ENCODE measurements around the gene GAS7. TPM values are rescaled to one million over a fixed set of nuclear protein-coding genes. Genes with fewer than 3 reads are reported as not detected.

Gene GAS7
- total RNA-seq, 1 donor from 2014 or later: 19.5 TPM

- no peaks in the 10 kb centered on the region for H3K9me3 Mint-ChIP-seq
- TF ChIP-seq, protein P1, sequence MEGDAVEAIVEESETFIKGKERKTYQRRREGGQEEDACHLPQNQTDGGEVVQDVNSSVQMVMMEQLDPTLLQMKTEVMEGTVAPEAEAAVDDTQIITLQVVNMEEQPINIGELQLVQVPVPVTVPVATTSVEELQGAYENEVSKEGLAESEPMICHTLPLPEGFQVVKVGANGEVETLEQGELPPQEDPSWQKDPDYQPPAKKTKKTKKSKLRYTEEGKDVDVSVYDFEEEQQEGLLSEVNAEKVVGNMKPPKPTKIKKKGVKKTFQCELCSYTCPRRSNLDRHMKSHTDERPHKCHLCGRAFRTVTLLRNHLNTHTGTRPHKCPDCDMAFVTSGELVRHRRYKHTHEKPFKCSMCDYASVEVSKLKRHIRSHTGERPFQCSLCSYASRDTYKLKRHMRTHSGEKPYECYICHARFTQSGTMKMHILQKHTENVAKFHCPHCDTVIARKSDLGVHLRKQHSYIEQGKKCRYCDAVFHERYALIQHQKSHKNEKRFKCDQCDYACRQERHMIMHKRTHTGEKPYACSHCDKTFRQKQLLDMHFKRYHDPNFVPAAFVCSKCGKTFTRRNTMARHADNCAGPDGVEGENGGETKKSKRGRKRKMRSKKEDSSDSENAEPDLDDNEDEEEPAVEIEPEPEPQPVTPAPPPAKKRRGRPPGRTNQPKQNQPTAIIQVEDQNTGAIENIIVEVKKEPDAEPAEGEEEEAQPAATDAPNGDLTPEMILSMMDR (conservative IDR thresholded peaks at IDR 0.05): no peak
- H3K27me3 Mint-ChIP-seq: peaks cover 16% of the 10 kb centered on the region
- DNase-seq (ENCODE audit: extremely low spot score, unreplicated experiment): no peak
- no peak overlapping the region for H3K27ac Mint-ChIP-seq
- peak overlapping the region; percentile 13 for H3K4me3 Mint-ChIP-seq
- H3K36me3 Mint-ChIP-seq: no peaks in the 10 kb centered on the region
- H3K4me1 Mint-ChIP-seq (ENCODE audit: unreplicated experiment): peaks cover 33% of the 10 kb centered on the region
These were observed 72.2 kb downstream of the GAS7 start for GRCh38 chr17:10126276-10126615.

GRCh38 chr17:10125531-10126275, 72.7 kb downstream of the GAS7 start:
- no peak overlapping the region for H3K27ac Mint-ChIP-seq
- H3K4me3 Mint-ChIP-seq: peak overlapping the region; percentile 13
- H3K9me3 Mint-ChIP-seq: no peaks in the 10 kb centered on the region
- TF ChIP-seq, protein P1 (conservative IDR thresholded peaks at IDR 0.05): no peak
- no peak for DNase-seq (ENCODE audit: extremely low spot score, unreplicated experiment)
- H3K36me3 Mint-ChIP-seq: no peaks in the 10 kb centered on the region
- peaks cover 33% of the 10 kb centered on the region for H3K4me1 Mint-ChIP-seq (ENCODE audit: unreplicated experiment)
- peaks cover 16% of the 10 kb centered on the region for H3K27me3 Mint-ChIP-seq

- H3K4me3 Mint-ChIP-seq: no peak overlapping the region
- TF ChIP-seq, protein P1 (conservative IDR thresholded peaks at IDR 0.05): no peak
- H3K36me3 Mint-ChIP-seq: no peaks in the 10 kb centered on the region
- peaks cover 28% of the 10 kb centered on the region for H3K27me3 Mint-ChIP-seq
- peaks cover 40% of the 10 kb centered on the region for H3K4me1 Mint-ChIP-seq (ENCODE audit: unreplicated experiment)
- DNase-seq (ENCODE audit: extremely low spot score, unreplicated experiment): no peak
- H3K9me3 Mint-ChIP-seq: no peaks in the 10 kb centered on the region
- no peak overlapping the region for H3K27ac Mint-ChIP-seq
These were observed 75.3 kb downstream of the GAS7 start for GRCh38 chr17:10123093-10123492.

DNA sequence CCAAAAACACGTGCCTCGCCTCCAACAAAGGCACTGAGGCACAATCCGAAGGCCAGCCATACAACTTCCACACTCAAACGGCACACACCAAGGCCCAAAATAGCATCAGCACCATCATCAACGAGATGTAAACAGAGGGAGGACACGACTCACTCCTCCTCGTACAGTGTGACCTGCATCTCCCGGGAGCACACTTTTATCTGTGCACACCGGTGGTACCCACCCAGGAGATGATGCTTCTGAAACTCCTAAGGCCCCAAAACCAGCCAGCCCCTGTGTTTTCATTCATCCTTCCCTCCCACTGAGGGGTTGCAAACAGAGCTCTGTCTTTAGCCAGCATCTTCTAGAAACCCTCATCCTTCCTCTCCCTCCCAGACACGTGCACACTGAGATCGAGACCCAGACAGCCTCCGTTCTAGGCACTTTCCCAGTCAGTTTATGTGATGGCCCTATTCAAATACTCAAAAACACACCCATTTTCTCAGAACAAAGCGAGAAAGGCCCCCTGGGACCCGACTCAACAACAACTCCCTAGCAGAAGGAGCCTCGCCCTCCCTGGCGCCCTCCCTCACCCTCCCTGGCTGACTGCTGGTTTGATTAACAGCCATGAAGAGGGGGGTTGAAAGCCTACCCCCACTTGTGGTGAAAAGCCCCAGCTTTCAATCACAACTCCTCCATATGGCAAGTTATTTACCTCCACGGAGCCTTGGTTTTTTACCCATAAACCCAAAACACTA, 76.3 kb downstream of the GAS7 start:
- Mint-ChIP-seq H3K4me1 (ENCODE audit: unreplicated experiment) (peaks cover 33% of the 10 kb centered on the region), H3K36me3 (no peaks in the 10 kb centered on the region), H3K4me3 (no peak overlapping the region), H3K27me3 (peaks cover 30% of the 10 kb centered on the region), H3K27ac (no peak overlapping the region), H3K9me3 (no peaks in the 10 kb centered on the region)
- DNase-seq (ENCODE audit: extremely low spot score, unreplicated experiment): no peak
- TF ChIP-seq, protein P1 (conservative IDR thresholded peaks at IDR 0.05): no peak

- H3K4me1 Mint-ChIP-seq (ENCODE audit: unreplicated experiment): peaks cover 24% of the 10 kb centered on the region
- no peak for DNase-seq (ENCODE audit: extremely low spot score, unreplicated experiment)
- H3K36me3 Mint-ChIP-seq: no peaks in the 10 kb centered on the region
These were observed 77.7 kb downstream of the GAS7 start for GRCh38 chr17:10120749-10121148.

More at GRCh38 chr17:10120749-10121148, 77.7 kb downstream of the GAS7 start:
- Mint-ChIP-seq H3K9me3 (peaks cover 6% of the 10 kb centered on the region), H3K4me3 (no peak overlapping the region), H3K27me3 (peaks cover 34% of the 10 kb centered on the region), H3K27ac (no peak overlapping the region)
- TF ChIP-seq, protein P1 (conservative IDR thresholded peaks at IDR 0.05): no peak

All from type B pancreatic cell (in vitro differentiated cells).